HepG2 (cell line): ENCODE results near the gene FNDC3A. TPM values are rescaled to one million over a fixed set of nuclear protein-coding genes. Genes with fewer than 3 reads are reported as not detected.
A peak's percentile ranks its signal among the peaks of the same experiment; 100 is the strongest.

Source experiments
- BCL3 ChIP-seq: sonication (generic); formaldehyde crosslinking; IDR thresholded peaks from 2 replicates; pipeline ENCODE4 v1.5.1; 2020; ENCODE audit warnings: mild to moderate bottlenecking, missing genetic modification reagents, moderate library complexity
- ELF1 ChIP-seq: sonication (generic); formaldehyde crosslinking; IDR thresholded peaks from 2 replicates; pipeline ENCODE4 v1.4.0; 2020; ENCODE audit warnings: missing genetic modification reagents
- FOXK2 ChIP-seq: fragments of 450-650 bp; IDR thresholded peaks from 2 replicates; pipeline ENCODE4 v1.6.1; 2016
- GPBP1L1 ChIP-seq: sonication (generic); formaldehyde crosslinking; IDR thresholded peaks from 2 replicates; pipeline ENCODE4 v1.5.0; 2020; ENCODE audit warnings: mild to moderate bottlenecking, missing genetic modification reagents
- JUN ChIP-seq: sonication (generic); formaldehyde crosslinking; IDR thresholded peaks from 2 replicates; pipeline ENCODE4 v1.4.0; 2020; ENCODE audit warnings: mild to moderate bottlenecking, missing genetic modification reagents
- KLF12 ChIP-seq: sonication (generic); formaldehyde crosslinking; IDR thresholded peaks from 2 replicates; pipeline ENCODE4 v1.4.0; 2020; ENCODE audit warnings: missing genetic modification reagents, borderline replicate concordance
- KMT2B ChIP-seq: IDR thresholded peaks from 2 replicates; pipeline ENCODE4 v1.6.1; 2016; ENCODE audit warnings: missing genetic modification reagents, missing compliant biosample characterization
- MTF2 ChIP-seq: sonication (generic); formaldehyde crosslinking; IDR thresholded peaks from 2 replicates; pipeline ENCODE4 v1.5.0; 2020; ENCODE audit warnings: missing genetic modification reagents, borderline replicate concordance
- NFIC ChIP-seq: IDR thresholded peaks from 2 replicates; pipeline ENCODE4 v1.6.1; 2012; ENCODE audit warnings: mild to moderate bottlenecking, low read length, inconsistent platforms
- PHF8 ChIP-seq: sonication (generic); formaldehyde crosslinking; IDR thresholded peaks from 2 replicates; pipeline ENCODE4 v1.5.0; 2020; ENCODE audit warnings: missing genetic modification reagents
- RNF2 ChIP-seq: fragments of 450-650 bp; conservative IDR thresholded peaks from 2 replicates; pipeline ENCODE4 v1.6.1; 2016; ENCODE audit warnings: low read depth
- SNAPC4 ChIP-seq: sonication (generic); formaldehyde crosslinking; IDR thresholded peaks from 2 replicates; pipeline ENCODE4 v1.4.0; 2020; ENCODE audit warnings: mild to moderate bottlenecking, missing genetic modification reagents
- ZBTB7B ChIP-seq: sonication (generic); formaldehyde crosslinking; IDR thresholded peaks from 2 replicates; pipeline ENCODE4 v1.4.0; 2020; ENCODE audit warnings: missing genetic modification reagents
- ZMAT3 ChIP-seq: sonication (generic); formaldehyde crosslinking; conservative IDR thresholded peaks from 2 replicates; pipeline ENCODE4 v1.7.0; 2021; ENCODE audit warnings: missing genetic modification reagents
- ZNF33A ChIP-seq: sonication (generic); formaldehyde crosslinking; IDR thresholded peaks from 2 replicates; pipeline ENCODE4 v1.5.1; 2020; ENCODE audit warnings: missing genetic modification reagents, mild to moderate bottlenecking, moderate library complexity, borderline replicate concordance
- ZNF446 ChIP-seq: sonication (generic); formaldehyde crosslinking; IDR thresholded peaks from 2 replicates; pipeline ENCODE4 v1.5.0; 2020; ENCODE audit warnings: mild to moderate bottlenecking, missing genetic modification reagents
- ZNF503 ChIP-seq: sonication (generic); formaldehyde crosslinking; IDR thresholded peaks from 2 replicates; pipeline ENCODE4 v1.4.0; 2020; ENCODE audit warnings: missing genetic modification reagents
- ZNF800 ChIP-seq: sonication (generic); formaldehyde crosslinking; IDR thresholded peaks from 2 replicates; pipeline ENCODE4 v1.4.0; 2020; ENCODE audit warnings: missing genetic modification reagents
- polyA plus RNA-seq, 8 experiments: library from polyadenylated mRNA; depleted of rRNA in 3 of 8; stranded (reverse) in 7 of 8; unstranded in 1 of 8; fragments of >200 nt; fragmentation: Illumina TruSeq in 4 of 8; extraction: Trizol in 4 of 8; gene quantifications; 2 replicates each; pipeline versions ENCODE4 v1.2.1 to v1.2.3, GENCODE V29; 2011 to 2016; ENCODE audit warnings: low read depth in 4 of 8, missing spikeins in 1 of 8, mixed read lengths in 1 of 8; ENCODE audit not compliant: insufficient read depth in 1 of 8
- total RNA-seq, 5 experiments: library from RNA; depleted of rRNA; stranded (reverse); fragments of >200 nt; fragmentation: Illumina TruSeq; extraction: Trizol; gene quantifications; 2 replicates each; pipeline ENCODE4 v1.2.3, GENCODE V29; 2016; ENCODE audit warnings: low read depth in 1 of 5

FNDC3A gene
- total and polyA plus RNA-seq, 2 of the 13 experiments (the other 11 are each of a cell fraction or from before 2014, with no cell fraction given): 36.7 to 39.3 TPM

GRCh38 chr13:49220036-49220855 lies 244.5 kb downstream of the FNDC3A start, which contains the start of gene MLNR (continued):
- no peak for TF ChIP-seq GPBP1L1 (CRISPR knock-in tag)
- no peak for TF ChIP-seq ZNF33A (CRISPR knock-in tag)
- no peak for TF ChIP-seq SNAPC4 (CRISPR knock-in tag)
- peak; percentile 96; the same call in 1 of the 2 replicates for TF ChIP-seq ZNF800
- TF ChIP-seq MTF2: no peak
- no peak for TF ChIP-seq BCL3 (CRISPR knock-in tag)
- TF ChIP-seq PHF8: peak; percentile 45; the same call in 1 of the 2 replicates
- TF ChIP-seq ZBTB7B (CRISPR knock-in tag): 0 out of 2 replicates have a peak, but pooled peaks have one; percentile 35
- TF ChIP-seq JUN: no peak; the same call in 1 of the 2 replicates
- no peak for TF ChIP-seq ZNF446 (CRISPR knock-in tag)
- no peak for TF ChIP-seq NFIC
- no peak for TF ChIP-seq ELF1 (CRISPR knock-in tag)
- TF ChIP-seq FOXK2: no peak
- no peak for TF ChIP-seq KLF12 (CRISPR knock-in tag)
- TF ChIP-seq KMT2B (CRISPR knock-in tag): no peak
- no peak for TF ChIP-seq ZMAT3 (CRISPR knock-in tag)
- peak; percentile 73; the same call in 1 of the 2 replicates for TF ChIP-seq RNF2
- 0 out of 2 replicates have a peak, but pooled peaks have one; percentile 52 for TF ChIP-seq ZNF503 (CRISPR knock-in tag)
